NB4 (cell line): Measurements from ENCODE around the gene MIP.
A peak's percentile ranks its signal among the peaks of the same experiment; 100 is the strongest.
"Not testable (repeated sequence)": the region's sequence is repeated elsewhere in the genome, so short reads cannot be mapped to it uniquely, and the experiment has no call there.

Experiments
- CTCF ChIP-seq: IDR thresholded peaks from one replicate; pipeline ENCODE4 v1.5.1; 2012; ENCODE audit warnings: low read depth, low read length
- MAX ChIP-seq: IDR thresholded peaks from 2 replicates; pipeline ENCODE4 v1.6.1; 2011; ENCODE audit warnings: low read depth, low read length
- MYC ChIP-seq: IDR thresholded peaks from 2 replicates; pipeline ENCODE4 v1.6.1; 2011; ENCODE audit warnings: low read depth, low read length

- TF ChIP-seq MYC, MAX: not testable (repeated sequence)
- TF ChIP-seq CTCF = peak; percentile 38
Observed at GRCh38 chr12:56496704-56497103, 42.2 kb upstream of the MIP start.
